Measurements from ENCODE around the gene CD274.
"Not testable (repeated sequence)": the region's sequence is repeated elsewhere in the genome, so short reads cannot be mapped to it uniquely, and the experiment has no call there.

CD274 gene

GRCh38 chr9:5468850-5469249 is 18.5 kb downstream of the CD274 start:
- peak; percentile 59 to 77 (median 66) for DNase-seq

- DNase-seq: no peak
Measured at GRCh38 chr9:5470122-5470521, 19.8 kb downstream of the CD274 start.

GRCh38 chr9:5470816-5471215 is 20.5 kb downstream of the CD274 start:
- DNase-seq: no peak

GRCh38 chr9:5475611-5476010 is 25.3 kb downstream of the CD274 start:
- DNase-seq: not testable (repeated sequence)

- DNase-seq: peak; percentile 75 to 86 (median 76)
Measured at GRCh38 chr9:5478206-5478605, 27.9 kb downstream of the CD274 start.

- peak in 2 of 3 donors; percentile 31 to 47 for DNase-seq
Measured at GRCh38 chr9:5479994-5480694, 29.8 kb downstream of the CD274 start.

- no peak for DNase-seq
Measured at GRCh38 chr9:5480919-5481318, 30.6 kb downstream of the CD274 start.

- DNase-seq: peak in 2 of 3 donors; percentile 47 to 70
Measured at GRCh38 chr9:5481322-5482040, 31.1 kb downstream of the CD274 start.

GRCh38 chr9:5482194-5482593 is 31.9 kb downstream of the CD274 start:
- no peak for DNase-seq

- DNase-seq: peak; percentile 28 to 70 (median 40)
Measured at GRCh38 chr9:5483306-5483705, 33.0 kb downstream of the CD274 start.

GRCh38 chr9:5485378-5486085 is 35.2 kb downstream of the CD274 start:
- no peak for DNase-seq

- DNase-seq: no peak
Measured at GRCh38 chr9:5486988-5487387, 36.6 kb downstream of the CD274 start.

GRCh38 chr9:5488221-5489008 is 38.1 kb downstream of the CD274 start:
- DNase-seq: peak in 1 of 3 donors; percentile 21

- peak; percentile 74 to 95 (median 82) for DNase-seq
Measured at GRCh38 chr9:5489630-5490490, 39.5 kb downstream of the CD274 start.

GRCh38 chr9:5492965-5493678 is 42.8 kb downstream of the CD274 start:
- no peak for DNase-seq

- peak; percentile 89 to 94 (median 92) for DNase-seq
Measured at GRCh38 chr9:5493679-5494511, 43.6 kb downstream of the CD274 start.

- DNase-seq: not testable (repeated sequence)
Measured at GRCh38 chr9:5494765-5495164, 44.4 kb downstream of the CD274 start.

GRCh38 chr9:5499157-5499556 is 48.8 kb downstream of the CD274 start:
- no peak for DNase-seq

GRCh38 chr9:5499889-5500398 is 49.6 kb downstream of the CD274 start:
- DNase-seq: no peak

Data from suppressor macrophage treated with lipopolysaccharide for 1 hour (primary cell).